Keratinocyte (primary cell): Measurements from ENCODE around the gene NDUFAF8.

ENCODE experiments used
- EZH2 ChIP-seq: IDR thresholded peaks from one replicate; pipeline ENCODE4 v1.6.1; 2012; ENCODE audit warnings: inconsistent platforms, mild to moderate bottlenecking, low read length, moderate library complexity
- TF ChIP-seq, protein P1 (sequence below), 3 experiments: IDR thresholded peaks in 1 of 3; conservative IDR thresholded peaks in 1 of 3; optimal IDR thresholded peaks in 1 of 3; 2 replicates in 2 of 3; 3 replicates in 1 of 3; pipeline versions ENCODE3 to v1.5.1; 2011; ENCODE audit warnings: low read length in 3 of 3, mild to moderate bottlenecking in 3 of 3, moderate library complexity in 2 of 3, control low read depth in 1 of 3, inconsistent platforms in 1 of 3; ENCODE audit not compliant: insufficient read depth in 2 of 3; ENCODE audit errors: extremely low read depth in 1 of 3

DNA sequence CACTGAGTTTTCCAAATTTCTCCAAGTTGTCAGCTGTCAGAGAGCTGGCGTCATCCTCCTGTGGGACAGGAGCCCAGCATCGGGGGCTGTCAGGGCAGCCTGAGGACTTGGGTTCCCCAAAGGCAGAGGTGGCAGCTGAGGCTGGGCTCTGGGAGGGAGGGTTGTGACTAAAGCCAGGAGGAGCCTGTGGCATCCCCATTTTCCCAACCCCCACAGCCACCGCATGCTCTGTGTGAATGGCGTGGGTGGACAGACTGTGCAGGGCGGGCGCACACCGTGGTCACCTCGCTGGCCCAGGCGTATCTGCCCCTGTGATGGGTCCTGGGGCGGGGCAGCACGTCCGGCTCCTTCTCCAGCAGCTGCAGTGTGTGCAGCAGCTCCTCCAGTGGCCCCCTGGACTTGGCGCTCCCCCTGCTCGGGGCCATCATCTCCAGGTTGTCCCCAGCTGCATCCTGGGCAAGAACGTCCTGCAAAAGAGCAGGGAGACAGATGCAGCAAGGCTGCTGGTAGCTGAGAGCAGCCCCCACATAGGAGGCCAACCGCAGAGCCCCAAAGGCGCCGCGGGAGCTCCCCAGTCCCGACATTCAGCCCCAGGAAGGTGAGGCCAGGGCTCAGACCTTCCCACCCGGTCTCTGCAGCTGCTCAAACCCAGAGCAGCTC is 41.2 kb upstream of the NDUFAF8 start:
- TF ChIP-seq, protein P1, sequence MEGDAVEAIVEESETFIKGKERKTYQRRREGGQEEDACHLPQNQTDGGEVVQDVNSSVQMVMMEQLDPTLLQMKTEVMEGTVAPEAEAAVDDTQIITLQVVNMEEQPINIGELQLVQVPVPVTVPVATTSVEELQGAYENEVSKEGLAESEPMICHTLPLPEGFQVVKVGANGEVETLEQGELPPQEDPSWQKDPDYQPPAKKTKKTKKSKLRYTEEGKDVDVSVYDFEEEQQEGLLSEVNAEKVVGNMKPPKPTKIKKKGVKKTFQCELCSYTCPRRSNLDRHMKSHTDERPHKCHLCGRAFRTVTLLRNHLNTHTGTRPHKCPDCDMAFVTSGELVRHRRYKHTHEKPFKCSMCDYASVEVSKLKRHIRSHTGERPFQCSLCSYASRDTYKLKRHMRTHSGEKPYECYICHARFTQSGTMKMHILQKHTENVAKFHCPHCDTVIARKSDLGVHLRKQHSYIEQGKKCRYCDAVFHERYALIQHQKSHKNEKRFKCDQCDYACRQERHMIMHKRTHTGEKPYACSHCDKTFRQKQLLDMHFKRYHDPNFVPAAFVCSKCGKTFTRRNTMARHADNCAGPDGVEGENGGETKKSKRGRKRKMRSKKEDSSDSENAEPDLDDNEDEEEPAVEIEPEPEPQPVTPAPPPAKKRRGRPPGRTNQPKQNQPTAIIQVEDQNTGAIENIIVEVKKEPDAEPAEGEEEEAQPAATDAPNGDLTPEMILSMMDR (optimal IDR thresholded peaks at IDR 0.05 in 1 of 3, IDR thresholded peaks at IDR 0.05 in 1 of 3, conservative IDR thresholded peaks at IDR 0.05 in 1 of 3; ENCODE audit: extremely low read depth in 1 of 3, insufficient read depth in 2 of 3, low read length in 3 of 3): no peak
- TF ChIP-seq EZH2: no peak
